HuH-7 (cell line): ENCODE results near the gene KCNE4.

Experiments used
- DNase-seq: peaks from one replicate; pipeline ENCODE4 v3.0.0; 2011; ENCODE audit warnings: low spot score

Gene KCNE4, protein sequence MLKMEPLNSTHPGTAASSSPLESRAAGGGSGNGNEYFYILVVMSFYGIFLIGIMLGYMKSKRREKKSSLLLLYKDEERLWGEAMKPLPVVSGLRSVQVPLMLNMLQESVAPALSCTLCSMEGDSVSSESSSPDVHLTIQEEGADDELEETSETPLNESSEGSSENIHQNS

GRCh38 chr2:223051693-223052289 lies at the start of gene KCNE4:
KCNE4 (plus strand) TSS chr2:223052190; CDS start chr2:223052831, 641 bp downstream.
- DNase-seq, result no peak

- DNase-seq, result no peak
These were observed 48.8 kb upstream of the KCNE4 start for GRCh38 chr2:223003191-223003590.

DNA sequence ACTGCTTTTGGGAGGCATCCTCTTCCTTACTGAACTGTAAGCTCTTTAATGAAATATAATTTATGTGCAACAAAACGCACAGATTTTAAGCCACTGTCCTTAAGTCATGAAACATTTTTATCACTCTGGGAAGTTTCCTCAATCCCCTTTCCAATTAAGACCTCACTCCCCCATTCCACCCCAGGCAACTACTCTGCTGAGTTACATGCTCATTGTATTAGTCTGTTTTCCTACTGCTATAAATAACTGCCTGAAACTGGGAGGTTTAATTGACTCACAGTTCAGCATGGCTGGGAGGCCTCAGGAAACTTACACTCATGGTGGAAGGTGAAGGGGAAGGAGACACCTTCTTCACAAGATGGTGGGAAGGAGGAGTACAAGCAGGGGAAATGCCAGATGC lies 46.5 kb upstream of the KCNE4 start:
- DNase-seq, result no peak

DNA sequence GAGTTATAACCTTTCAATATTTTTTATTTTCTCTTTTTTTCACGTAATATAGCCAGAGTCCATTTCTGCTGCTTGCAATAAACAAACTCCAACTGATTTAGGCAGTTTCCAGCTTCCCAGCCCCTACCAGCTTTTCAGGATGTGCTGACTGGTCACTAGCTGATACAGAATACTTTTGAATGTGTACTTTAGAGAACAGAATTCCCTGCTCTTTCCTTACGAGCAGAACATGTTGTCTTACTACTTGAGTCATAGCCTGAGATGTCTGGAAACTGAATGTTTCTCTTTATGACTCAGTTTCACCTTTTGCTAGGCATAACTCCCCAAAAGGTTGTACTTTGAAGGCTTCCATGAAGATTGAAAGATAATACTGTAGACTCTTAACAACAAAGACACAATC lies 44.5 kb upstream of the KCNE4 start:
- DNase-seq, result no peak

GRCh38 chr2:223008162-223008561 lies 43.8 kb upstream of the KCNE4 start:
- DNase-seq, result no peak

DNA sequence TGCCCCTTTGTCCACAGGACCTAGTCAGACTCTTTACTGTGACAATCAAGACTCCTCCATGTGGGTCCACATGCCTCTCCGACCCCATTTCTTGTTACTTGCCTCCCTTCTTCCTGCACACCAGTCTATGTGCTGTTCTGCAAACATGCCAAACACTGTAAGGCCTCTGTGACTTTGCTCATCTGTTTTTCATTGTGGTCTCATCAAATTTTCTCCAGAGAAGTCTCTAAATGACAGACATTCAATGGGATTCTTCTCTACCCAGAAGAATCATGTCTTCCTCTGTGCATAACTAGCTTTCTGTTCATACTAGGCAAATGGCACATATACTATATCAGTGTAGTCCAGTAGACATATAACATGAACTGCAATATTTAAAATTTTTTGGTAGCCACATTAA lies 43.0 kb upstream of the KCNE4 start:
- no peak for DNase-seq

- DNase-seq, result no peak
These were observed 41.3 kb upstream of the KCNE4 start for GRCh38 chr2:223010641-223011040.

DNA sequence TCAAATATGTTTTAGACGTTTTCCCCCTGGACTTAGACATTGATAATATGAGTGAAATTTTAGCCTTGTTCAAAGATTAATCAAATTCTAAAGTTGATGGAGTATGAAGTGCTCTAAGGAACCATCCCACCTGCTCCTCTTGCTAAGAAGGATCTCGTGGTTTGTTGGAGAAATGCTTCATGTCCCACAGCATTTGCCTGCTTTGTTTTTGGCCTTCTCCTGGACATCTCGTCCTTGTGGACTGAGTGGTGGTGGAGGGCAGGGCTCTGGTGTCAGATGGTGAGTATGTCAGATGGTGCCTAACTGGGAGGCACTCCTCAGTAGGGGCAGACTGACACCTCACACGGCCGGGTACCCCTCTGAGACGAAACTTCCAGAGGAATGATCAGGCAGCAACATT lies 39.7 kb upstream of the KCNE4 start:
- DNase-seq, result no peak

GRCh38 chr2:223019390-223019930 lies 32.5 kb upstream of the KCNE4 start:
- DNase-seq, result no peak

GRCh38 chr2:223019987-223020717 lies 31.8 kb upstream of the KCNE4 start:
- no peak for DNase-seq

DNA sequence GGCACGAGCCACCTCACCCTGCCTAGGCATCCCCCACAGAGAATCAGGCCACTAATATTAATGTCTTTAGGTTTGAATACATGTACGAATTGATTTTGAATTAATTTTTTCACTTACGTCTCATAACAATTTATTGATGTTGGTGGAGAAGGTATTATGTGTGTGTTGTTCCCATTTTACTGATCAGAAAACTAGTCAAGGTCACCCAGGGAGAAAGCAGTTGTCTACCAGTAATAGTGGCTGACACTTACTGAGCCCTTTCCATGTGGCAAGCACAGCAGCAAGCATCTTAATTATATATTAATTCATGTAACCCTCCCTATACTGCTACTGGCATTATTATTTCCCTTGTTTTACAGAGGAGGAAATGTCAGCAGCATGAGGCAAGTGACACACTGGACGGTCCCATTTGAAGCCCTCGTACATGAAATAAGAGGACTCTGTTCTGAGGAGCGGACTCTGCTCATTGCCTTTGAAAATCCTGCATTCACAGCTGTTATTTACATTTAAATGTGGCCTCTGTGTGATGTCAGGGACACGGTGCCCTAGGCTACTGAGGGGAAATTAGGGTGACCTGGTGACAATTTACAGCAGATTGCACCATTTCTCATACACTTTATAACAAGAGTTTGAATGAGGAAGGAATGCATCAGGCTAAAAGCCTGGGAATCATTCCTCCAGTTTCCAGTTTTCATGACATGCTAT lies 30.9 kb upstream of the KCNE4 start:
- DNase-seq, result no peak

- no peak for DNase-seq
These were observed 25.5 kb upstream of the KCNE4 start for GRCh38 chr2:223026357-223027110.

DNA sequence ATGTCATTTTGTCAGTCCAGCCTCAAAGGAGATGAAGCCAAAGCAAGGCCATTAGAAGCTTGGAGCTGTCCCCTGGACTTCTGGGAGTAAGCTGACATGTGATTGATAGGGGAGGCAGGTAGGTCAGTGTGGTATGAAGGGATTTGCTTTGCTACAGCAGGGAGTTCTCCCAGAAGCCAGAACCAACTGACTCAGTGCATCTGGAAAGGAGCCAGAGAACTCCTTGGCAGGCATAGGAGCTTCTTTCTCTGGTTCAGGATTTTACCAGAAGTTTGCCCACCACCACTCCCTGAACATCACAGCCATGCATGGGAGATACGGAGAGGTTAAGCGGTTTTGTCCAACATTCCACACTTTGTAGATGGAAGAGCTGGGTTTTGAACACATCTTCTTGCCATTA lies 24.5 kb upstream of the KCNE4 start:
- DNase-seq, result no peak

DNA sequence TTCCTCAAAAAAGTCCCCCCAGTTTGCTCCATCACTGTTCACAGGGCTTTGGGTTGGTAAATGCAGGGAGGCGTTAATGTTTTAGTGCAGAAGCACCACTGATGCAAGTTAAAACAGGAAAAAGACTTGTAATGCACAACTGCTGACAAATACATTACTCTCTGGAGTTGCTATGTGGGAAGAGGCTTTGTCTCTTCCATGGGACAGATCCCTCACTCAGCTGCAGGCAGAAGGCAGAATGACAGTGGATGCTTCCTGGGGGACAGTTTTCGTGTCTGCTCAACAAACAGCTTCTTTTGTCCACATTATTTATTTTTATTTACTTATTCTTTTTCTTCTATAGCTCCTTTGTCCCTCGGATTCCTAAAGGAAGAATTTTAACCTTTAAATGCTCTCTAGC lies 22.7 kb upstream of the KCNE4 start:
- DNase-seq, result no peak

DNA sequence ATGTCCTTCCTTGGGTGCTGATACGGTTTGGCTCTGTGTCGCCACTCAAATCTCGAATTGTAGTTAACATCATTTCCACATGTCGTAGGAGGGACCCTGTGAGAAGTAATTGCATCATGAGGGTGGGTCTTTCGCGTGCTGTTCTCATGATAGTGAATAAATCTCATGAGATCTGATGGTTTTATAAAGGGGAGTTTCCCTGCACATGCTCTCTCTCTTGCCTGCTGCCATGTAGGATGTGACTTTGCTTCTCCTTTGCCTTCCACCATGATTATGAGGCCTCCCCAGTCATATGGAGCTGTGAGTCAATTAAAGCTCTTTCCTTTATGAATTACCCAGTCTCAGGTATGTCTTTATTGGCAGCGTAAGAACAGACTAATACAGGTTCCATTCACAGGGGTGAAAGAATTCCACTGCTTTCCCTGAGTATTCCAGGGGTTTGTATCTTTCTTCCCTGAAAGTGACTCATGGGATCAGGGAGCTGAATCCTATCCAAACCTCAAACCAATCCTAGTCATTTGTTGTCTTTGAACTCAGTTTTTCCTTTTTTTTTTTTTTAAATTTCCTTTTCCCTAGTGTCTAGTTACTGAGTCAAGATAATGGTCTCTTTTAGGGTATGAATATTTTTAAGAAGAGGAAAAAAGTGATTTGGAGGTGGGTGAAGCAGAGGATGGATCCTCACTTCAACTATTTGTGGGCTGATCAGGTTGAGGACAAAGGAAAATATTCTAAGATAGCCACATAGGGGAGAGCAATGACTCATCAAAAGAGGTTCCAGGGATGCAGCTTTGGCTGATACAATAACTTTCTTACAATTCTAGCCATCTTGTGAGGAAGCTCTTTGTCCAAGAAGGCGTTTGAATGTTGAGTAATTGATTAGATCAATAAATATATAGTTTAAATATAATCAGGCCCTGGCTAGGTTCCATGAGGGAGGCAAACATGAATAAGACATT lies 19.5 kb upstream of the KCNE4 start:
- DNase-seq, result no peak

GRCh38 chr2:223034221-223034975 lies 17.6 kb upstream of the KCNE4 start:
- DNase-seq, result no peak

DNA sequence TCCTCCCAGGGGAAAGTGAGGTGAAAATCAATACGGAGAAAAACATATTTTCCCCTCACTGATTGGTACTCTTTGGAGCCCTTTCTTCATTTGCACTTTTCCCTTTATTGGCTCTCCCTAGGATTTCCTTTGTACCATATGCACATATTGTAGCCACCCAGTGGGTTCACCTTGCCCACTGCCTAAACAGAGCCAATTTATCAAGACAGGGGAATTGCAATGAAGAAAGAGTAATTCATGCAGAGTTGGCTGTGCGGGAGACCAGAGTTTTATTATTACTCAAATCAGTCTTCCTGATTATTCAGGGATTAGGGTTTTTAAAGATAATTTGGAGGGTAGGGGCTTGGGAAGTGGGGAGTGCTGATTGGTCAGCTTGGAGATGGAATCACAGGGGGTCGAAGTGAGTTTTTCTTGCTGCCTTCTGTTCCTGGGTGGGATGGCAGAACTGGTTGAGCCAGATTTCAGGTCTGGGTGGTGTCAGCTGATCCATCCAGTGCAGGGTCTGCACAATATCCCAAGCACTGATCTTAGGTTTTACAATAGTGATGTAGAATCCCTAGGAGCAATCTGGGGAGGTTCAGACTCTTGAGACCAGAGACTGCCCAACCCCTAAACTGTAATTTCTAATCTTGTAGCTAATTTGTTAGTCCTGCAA lies 15.1 kb upstream of the KCNE4 start:
- no peak for DNase-seq

DNA sequence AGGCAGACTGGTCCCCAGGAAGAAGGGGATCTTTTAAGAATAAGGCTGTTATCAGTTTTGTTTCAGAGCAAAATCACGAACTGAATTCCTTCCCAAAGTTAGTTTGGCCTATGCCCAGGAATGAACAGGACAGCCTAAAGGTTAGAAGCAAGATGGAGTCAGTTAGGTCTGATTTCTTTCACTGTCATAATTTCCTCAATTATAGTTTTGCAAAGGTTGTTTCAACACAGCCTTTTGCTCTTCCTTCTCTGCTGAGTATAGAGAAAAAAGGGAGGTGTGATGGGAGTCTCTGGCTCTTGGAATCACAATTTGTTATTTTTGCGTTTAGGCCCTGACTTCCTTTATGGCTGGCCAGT lies 14.6 kb upstream of the KCNE4 start:
- DNase-seq, result no peak

DNA sequence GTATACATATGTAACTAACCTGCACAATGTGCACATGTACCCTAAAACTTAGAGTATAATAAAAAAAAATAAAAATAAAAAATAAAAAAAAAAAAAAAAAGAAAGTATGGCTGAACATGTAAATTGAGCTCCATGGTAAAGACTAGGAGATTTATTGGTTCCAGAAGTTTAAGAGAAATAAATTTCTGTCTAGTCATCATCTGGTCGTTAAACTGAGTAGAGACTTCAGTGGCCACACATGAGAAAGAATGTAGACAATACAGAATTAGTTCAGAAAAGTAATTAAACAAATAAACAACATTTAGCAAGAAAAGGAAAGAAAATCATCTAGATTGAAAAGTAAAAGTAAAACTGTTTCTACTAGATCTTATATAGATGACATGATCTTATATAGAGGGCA lies 12.4 kb upstream of the KCNE4 start:
- no peak for DNase-seq

DNA sequence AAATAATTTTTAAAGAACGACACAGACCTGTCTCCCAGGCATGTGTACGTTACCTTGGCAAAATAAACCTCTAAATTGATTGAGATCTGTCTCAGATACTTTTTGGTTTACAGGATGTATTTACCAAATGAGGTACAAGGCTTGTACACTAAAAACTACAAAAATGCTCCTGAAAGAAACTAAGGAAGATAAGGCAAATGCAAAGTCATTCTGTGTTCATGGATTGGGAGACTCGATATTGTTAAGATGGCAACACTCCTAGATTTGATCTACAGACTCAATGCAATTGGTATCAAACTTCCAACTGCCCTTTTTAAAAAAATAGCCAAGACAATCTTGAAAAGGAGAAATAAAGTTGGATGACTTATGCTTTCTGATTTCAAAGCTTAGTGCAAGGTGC lies 11.5 kb upstream of the KCNE4 start:
- DNase-seq, result no peak
